Lower leg skin (tissue), 3 donors: ENCODE results near the gene ZFAND6.

Experiments
- CTCF ChIP-seq, 3 donors: fragments of 450-650 bp; IDR thresholded peaks; one replicate each; pipeline ENCODE4 v1.5.1; 2016; ENCODE audit warnings: antibody characterized with exemption in 3 of 3, mild to moderate bottlenecking in 3 of 3, moderate library complexity in 2 of 3
- POLR2A ChIP-seq, 2 donors: fragments of 450-650 bp; IDR thresholded peaks; one replicate each; pipeline ENCODE4 v1.6.1; 2016 to 2017; ENCODE audit warnings: antibody characterized with exemption in 2 of 2, mild to moderate bottlenecking in 1 of 2, moderate library complexity in 1 of 2

GRCh38 chr15:80179935-80180334 is 120.5 kb downstream of the ZFAND6 start:
- no peak for TF ChIP-seq CTCF (IDR thresholded peaks at IDR 0.05)
- no peak for TF ChIP-seq POLR2A (IDR thresholded peaks at IDR 0.05)
